Measurements from ENCODE around the gene SUSD4. TPM values are rescaled to one million over a fixed set of nuclear protein-coding genes. Genes with fewer than 3 reads are reported as not detected.

The SUSD4 gene
- total and polyA plus RNA-seq, 9 of the 15 experiments (the other 6 are each of a cell fraction or from before 2014, with no cell fraction given) = 0.06 to 1.7 (median 0.09) TPM; not detected in 4

DNA sequence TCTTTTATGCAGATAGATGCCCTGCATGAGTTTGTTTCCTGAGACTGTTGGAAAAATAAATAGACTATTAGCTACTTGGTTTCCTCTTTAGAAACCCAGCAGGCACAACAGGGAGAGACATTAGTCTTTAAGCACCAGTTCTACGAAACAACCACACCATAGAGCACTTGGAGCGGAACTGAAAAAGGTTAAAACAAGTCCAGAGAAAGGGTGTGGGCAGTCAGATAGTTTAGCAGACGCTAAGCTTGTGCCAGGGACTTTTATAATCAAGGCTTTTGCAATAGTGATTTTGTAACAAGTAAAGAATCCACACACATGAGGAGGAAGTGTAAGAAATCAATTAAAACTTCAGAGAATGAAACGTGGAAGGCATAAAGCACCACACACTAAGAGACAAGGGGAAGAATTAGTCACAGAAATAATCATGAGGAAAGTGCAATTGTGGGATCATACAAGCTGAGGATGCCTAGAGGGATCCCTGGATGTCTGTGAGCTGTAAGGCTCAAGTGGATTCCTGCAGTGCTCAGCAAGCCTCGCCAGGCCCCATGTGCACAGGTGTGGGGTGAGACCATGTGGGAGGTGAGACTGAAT lies 183.2 kb downstream of the SUSD4 start:
- Histone ChIP-seq H3K36me3 (ENCODE audit: control insufficient read depth, insufficient read depth, low read length) (no peaks in the 10 kb centered on the region), H3K4me2 (ENCODE audit: insufficient read depth, low read length) (no peak overlapping the region), H3K9me1 (ENCODE audit: control insufficient read depth, insufficient read depth, low read length) (no peaks in the 10 kb centered on the region), H4K20me1 (replicated peaks; ENCODE audit: control insufficient read depth, insufficient read depth, low read length) (no peaks in the 10 kb centered on the region), H3K4me1 (replicated peaks in 1 of 2; ENCODE audit: control insufficient read depth in 2 of 2, insufficient read depth in 2 of 2, low read length in 2 of 2) (no peaks in the 10 kb centered on the region; a peak in 2 of 5 replicates), H3K4me3 (no peak overlapping the region), H3K27ac (ENCODE audit: extremely low read depth, low read depth, low read length) (no peak overlapping the region), H3K27me3 (ENCODE audit: control insufficient read depth in 2 of 2, insufficient read depth in 2 of 2, low read length in 2 of 2) (no peaks in the 10 kb centered on the region; a peak in 1 of 5 replicates), H3K9me3 (replicated peaks; ENCODE audit: control insufficient read depth, insufficient read depth, low read depth, low read length) (no peaks in the 10 kb centered on the region), H2AFZ (ENCODE audit: low read depth, low read length) (no peak overlapping the region), H3K9ac (ENCODE audit: insufficient read depth in 1 of 2, low read depth in 2 of 2, low read length in 2 of 2) (no peak overlapping the region), H3K79me2 (ENCODE audit: control insufficient read depth, insufficient read depth, low read length) (no peaks in the 10 kb centered on the region)
- ChIA-PET CTCF (ENCODE audit: low intra/inter-chr PET ratio) (no interaction called here), POLR2A (interaction anchor here (0.6 to 1.1 kb wide), 2 partner anchors 13 to 26 kb away, joined by 3 to 4 read pairs; no protein-coding TSS in a partner anchor)
- in situ Hi-C loops (cut with MboI) = no loop called here
- WGBS (ENCODE audit: insufficient coverage, low coverage, missing lambda C conversion rate) = 22% methylated on average over 5 of the region's 5 CpGs
- intact Hi-C loops (cut with micrococcal nuclease) = no loop called here
- DNase-seq (ENCODE audit: extremely low read depth in 1 of 4, low spot score in 3 of 4) (no peak), FAIRE-seq (no peak), ATAC-seq (no peak)
- BruUV-seq (replicated peaks) = no TSS peak
- TF ChIP-seq, protein P1, sequence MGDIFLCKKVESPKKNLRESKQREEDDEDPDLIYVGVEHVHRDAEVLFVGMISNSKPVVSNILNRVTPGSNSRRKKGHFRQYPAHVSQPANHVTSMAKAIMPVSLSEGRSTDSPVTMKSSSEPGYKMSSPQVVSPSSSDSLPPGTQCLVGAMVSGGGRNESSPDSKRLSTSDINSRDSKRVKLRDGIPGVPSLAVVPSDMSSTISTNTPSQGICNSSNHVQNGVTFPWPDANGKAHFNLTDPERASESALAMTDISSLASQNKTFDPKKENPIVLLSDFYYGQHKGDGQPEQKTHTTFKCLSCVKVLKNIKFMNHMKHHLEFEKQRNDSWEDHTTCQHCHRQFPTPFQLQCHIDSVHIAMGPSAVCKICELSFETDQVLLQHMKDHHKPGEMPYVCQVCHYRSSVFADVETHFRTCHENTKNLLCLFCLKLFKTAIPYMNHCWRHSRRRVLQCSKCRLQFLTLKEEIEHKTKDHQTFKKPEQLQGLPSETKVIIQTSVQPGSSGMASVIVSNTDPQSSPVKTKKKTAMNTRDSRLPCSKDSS (IDR thresholded peaks at IDR 0.05; ENCODE audit: low read depth, partially characterized antibody) = no peak
- TF ChIP-seq, protein P2, sequence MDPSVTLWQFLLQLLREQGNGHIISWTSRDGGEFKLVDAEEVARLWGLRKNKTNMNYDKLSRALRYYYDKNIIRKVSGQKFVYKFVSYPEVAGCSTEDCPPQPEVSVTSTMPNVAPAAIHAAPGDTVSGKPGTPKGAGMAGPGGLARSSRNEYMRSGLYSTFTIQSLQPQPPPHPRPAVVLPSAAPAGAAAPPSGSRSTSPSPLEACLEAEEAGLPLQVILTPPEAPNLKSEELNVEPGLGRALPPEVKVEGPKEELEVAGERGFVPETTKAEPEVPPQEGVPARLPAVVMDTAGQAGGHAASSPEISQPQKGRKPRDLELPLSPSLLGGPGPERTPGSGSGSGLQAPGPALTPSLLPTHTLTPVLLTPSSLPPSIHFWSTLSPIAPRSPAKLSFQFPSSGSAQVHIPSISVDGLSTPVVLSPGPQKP (CRISPR knock-in tag; IDR thresholded peaks at IDR 0.05) = no peak
- TF ChIP-seq, protein P3, sequence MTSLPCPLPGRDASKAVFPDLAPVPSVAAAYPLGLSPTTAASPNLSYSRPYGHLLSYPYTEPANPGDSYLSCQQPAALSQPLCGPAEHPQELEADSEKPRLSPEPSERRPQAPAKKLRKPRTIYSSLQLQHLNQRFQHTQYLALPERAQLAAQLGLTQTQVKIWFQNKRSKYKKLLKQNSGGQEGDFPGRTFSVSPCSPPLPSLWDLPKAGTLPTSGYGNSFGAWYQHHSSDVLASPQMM (CRISPR knock-in tag; IDR thresholded peaks at IDR 0.05) = no peak
- TF ChIP-seq ZNF311 (CRISPR knock-in tag; IDR thresholded peaks at IDR 0.05) = no peak
- TF ChIP-seq HMG20B (CRISPR knock-in tag; IDR thresholded peaks at IDR 0.05) = no peak
- TF ChIP-seq HDAC8 (tag; IDR thresholded peaks at IDR 0.05) = no peak
- TF ChIP-seq JUNB (CRISPR knock-in tag; conservative IDR thresholded peaks at IDR 0.05) = no peak
- TF ChIP-seq CHCHD3 (CRISPR knock-in tag; IDR thresholded peaks at IDR 0.05) = no peak
- TF ChIP-seq DACH1 (IDR thresholded peaks at IDR 0.05; ENCODE audit: partially characterized antibody) = no peak
- no peak for TF ChIP-seq DPF2 (IDR thresholded peaks at IDR 0.05)
- TF ChIP-seq ZNF717 (CRISPR knock-in tag; IDR thresholded peaks at IDR 0.05) = no peak
- TF ChIP-seq ZNF668 (CRISPR knock-in tag; IDR thresholded peaks at IDR 0.05) = no peak
- TF ChIP-seq SMARCA4 (IDR thresholded peaks at IDR 0.05) = no peak
- no peak for TF ChIP-seq ZNF263 (CRISPR knock-in tag; IDR thresholded peaks at IDR 0.05; ENCODE audit: borderline replicate concordance)
- TF ChIP-seq SNIP1 (IDR thresholded peaks at IDR 0.05; ENCODE audit: low read depth) = no peak
- no peak for TF ChIP-seq ZNF445 (CRISPR knock-in tag; IDR thresholded peaks at IDR 0.05; ENCODE audit: low read depth)

Measured in K562 (cell line).